Measurements from ENCODE around the gene ALDH1A1. TPM values are rescaled to one million over a fixed set of nuclear protein-coding genes. Genes with fewer than 3 reads are reported as not detected.

Gene ALDH1A1
- total RNA-seq, 4 donors from 2014 or later = 2.9 to 56.6 (median 27.5) TPM

- 81 to 83% methylated on average over 5 of the region's 5 CpGs for WGBS, 2 donors
- intact Hi-C loops (cut with DNase I) = no loop called here
- Histone ChIP-seq H3K4me1 (no peaks in the 10 kb centered on the region), H3K36me3 (no peaks in the 10 kb centered on the region), H3K4me3 (no peak overlapping the region), H3K9me3 (no peaks in the 10 kb centered on the region), H3K27ac (no peak overlapping the region), H3K27me3 (no peaks in the 10 kb centered on the region)
- TF ChIP-seq, protein P1, sequence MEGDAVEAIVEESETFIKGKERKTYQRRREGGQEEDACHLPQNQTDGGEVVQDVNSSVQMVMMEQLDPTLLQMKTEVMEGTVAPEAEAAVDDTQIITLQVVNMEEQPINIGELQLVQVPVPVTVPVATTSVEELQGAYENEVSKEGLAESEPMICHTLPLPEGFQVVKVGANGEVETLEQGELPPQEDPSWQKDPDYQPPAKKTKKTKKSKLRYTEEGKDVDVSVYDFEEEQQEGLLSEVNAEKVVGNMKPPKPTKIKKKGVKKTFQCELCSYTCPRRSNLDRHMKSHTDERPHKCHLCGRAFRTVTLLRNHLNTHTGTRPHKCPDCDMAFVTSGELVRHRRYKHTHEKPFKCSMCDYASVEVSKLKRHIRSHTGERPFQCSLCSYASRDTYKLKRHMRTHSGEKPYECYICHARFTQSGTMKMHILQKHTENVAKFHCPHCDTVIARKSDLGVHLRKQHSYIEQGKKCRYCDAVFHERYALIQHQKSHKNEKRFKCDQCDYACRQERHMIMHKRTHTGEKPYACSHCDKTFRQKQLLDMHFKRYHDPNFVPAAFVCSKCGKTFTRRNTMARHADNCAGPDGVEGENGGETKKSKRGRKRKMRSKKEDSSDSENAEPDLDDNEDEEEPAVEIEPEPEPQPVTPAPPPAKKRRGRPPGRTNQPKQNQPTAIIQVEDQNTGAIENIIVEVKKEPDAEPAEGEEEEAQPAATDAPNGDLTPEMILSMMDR (IDR thresholded peaks at IDR 0.05) = no peak
- TF ChIP-seq POLR2A (IDR thresholded peaks at IDR 0.05) = no peak
- DNase-seq = no peak
Observed at GRCh38 chr9:72907421-72907820, 45.4 kb downstream of the ALDH1A1 start.

DNA sequence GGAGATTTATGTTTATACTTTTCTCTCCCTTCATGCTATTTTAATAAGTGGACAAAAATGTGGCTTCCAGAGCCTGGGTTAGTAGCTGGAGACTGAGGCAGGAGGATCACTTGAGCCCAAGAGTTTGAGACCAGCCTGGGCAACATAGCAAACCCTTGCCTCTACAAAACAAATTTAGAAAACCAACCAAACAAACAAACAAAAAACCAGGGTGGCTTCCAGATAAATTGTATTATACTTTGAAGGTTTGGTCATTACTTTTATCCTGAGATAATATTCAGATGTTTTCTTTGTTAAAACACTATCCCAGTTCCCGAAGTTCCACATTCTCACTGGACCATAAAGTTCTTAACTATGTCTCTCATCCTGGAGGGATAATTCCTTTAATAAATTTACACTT is 46.0 kb downstream of the ALDH1A1 start:
- intact Hi-C loops (cut with DNase I) = no loop called here
- WGBS, 2 donors = 59 to 60% methylated on average over 1 of the region's 1 CpG

DNA sequence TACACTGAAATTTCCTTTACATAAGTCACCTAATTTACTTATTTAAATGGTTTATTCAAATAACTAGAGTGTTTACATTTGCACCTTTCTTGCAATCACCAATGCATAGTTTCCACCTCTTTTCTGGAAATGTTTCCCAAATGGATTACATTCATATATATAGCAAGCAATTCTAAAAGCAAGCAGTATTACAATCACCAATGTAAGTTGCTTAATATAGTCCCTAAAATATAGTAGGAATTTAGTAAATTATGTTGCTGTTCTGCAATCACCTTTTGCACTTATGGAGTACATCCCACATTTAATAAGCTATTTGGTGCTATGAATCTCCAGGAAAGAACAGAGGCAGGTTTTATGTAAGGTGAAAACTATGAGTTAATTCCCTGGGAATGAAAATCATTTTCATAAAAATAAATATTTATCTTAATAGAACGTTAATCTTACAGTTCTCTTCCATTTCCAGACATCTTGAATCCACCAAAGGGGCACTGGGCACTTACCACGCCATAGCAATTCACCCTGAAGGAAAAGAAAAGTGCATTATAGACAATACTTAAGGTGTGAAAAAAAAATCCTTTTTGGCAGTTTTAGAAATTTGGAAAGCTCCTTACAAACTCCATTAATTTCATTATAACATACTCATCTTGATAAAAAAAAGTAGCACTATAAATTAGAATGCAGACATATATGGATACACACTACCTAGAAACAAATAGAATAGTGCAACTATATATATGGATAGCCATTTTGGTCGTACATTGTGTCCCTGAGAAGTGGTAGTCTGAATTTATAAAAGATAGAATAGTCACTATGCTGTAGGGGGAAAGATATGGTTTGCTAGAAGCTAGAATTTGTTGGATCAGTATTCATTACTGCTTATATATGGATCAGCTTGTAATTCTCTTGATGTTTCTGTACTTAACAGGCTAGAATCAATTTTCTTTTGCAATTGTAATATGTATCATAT is 47.1 kb downstream of the ALDH1A1 start:
- intact Hi-C loops (cut with DNase I) = no loop called here
- no peaks in the 10 kb centered on the region for H3K36me3 ChIP-seq
- 58 to 66% methylated on average over 3 of the region's 3 CpGs for WGBS, 2 donors
- no peaks in the 10 kb centered on the region for H3K4me1 ChIP-seq
- no peak overlapping the region for H3K4me3 ChIP-seq
- no peak overlapping the region for H3K27ac ChIP-seq
- no peak for DNase-seq
- H3K9me3 ChIP-seq = no peaks in the 10 kb centered on the region
- TF ChIP-seq POLR2A (IDR thresholded peaks at IDR 0.05) = no peak
- TF ChIP-seq, protein P1 (IDR thresholded peaks at IDR 0.05) = no peak
- H3K27me3 ChIP-seq = no peaks in the 10 kb centered on the region

More for the DNA sequence above, 46.0 kb downstream of the ALDH1A1 start:
- Histone ChIP-seq H3K9me3 (no peaks in the 10 kb centered on the region), H3K27ac (no peak overlapping the region), H3K36me3 (no peaks in the 10 kb centered on the region), H3K27me3 (no peaks in the 10 kb centered on the region), H3K4me1 (no peaks in the 10 kb centered on the region), H3K4me3 (no peak overlapping the region)
- no peak for DNase-seq
- TF ChIP-seq, protein P1 (IDR thresholded peaks at IDR 0.05) = no peak
- no peak for TF ChIP-seq POLR2A (IDR thresholded peaks at IDR 0.05)

DNA sequence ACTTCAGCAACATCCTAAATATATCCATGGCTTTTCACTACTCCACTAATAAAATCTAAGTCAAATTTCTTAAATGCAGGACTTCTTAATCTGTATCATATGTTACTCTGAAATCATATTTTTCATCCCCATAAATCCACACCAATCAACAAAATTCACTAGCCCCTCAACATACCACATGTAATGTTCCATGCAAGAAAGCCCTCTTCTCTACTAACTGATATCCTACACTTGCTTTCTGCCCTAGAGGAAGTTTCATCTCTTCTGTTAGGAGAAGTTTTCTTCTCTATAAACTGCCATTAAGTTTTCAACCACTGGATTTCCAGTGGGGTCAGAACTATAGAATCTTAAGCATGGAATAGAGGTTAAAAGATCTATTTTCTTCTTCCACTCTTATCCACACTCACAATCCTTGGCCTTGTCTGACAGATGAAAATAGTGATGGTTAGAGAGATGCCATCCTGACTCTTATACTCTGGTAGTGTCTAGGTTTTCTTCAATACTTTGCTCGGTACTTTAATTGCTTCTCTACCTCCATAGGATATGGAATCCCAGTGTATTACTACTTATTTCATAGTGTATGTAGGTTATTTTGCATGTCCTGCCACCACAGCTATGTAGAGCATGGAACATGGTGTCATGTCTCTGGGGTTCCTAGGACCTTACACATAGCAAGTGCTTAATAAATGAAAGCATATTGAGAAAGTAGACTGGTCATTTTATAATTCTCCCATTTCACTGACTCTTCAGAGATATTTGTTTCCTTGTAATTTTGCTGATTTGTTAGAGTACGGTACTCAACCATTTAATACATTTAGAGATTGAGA is 48.4 kb downstream of the ALDH1A1 start:
- WGBS, 2 donors = 50 to 52% methylated on average over 2 of the region's 2 CpGs
- intact Hi-C loops (cut with DNase I) = no loop called here
- H3K36me3 ChIP-seq = no peaks in the 10 kb centered on the region
- no peaks in the 10 kb centered on the region for H3K27me3 ChIP-seq
- TF ChIP-seq POLR2A (IDR thresholded peaks at IDR 0.05) = no peak
- TF ChIP-seq, protein P1 (IDR thresholded peaks at IDR 0.05) = no peak
- H3K4me3 ChIP-seq = no peak overlapping the region
- no peak for DNase-seq
- H3K4me1 ChIP-seq = no peaks in the 10 kb centered on the region
- no peaks in the 10 kb centered on the region for H3K9me3 ChIP-seq
- H3K27ac ChIP-seq = no peak overlapping the region

DNA sequence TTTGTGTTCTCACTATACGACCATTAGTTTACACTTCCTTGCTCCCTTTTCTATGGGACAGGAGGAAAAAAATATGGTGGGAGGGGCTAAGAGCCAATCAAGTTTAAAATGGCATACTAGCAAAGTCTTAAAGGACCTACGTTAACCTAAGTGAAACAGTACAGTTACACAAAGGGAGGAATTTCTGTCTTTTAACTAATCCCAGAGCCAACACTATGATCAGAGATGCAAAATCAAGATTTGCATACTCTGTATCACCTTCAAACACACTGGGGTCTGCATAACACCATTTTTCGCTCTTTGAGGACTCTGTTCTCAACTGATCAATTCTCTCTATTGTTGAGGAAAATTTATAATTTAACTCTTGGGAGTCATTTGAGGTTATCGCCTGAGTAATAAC is 49.8 kb downstream of the ALDH1A1 start:
- no peak overlapping the region for H3K27ac ChIP-seq
- DNase-seq = no peak
- H3K36me3 ChIP-seq = no peaks in the 10 kb centered on the region
- H3K4me1 ChIP-seq = no peaks in the 10 kb centered on the region
- no peak for TF ChIP-seq POLR2A (IDR thresholded peaks at IDR 0.05)
- TF ChIP-seq, protein P1 (IDR thresholded peaks at IDR 0.05) = no peak
- intact Hi-C loops (cut with DNase I) = no loop called here
- WGBS, 2 donors = 82 to 94% methylated on average over 4 of the region's 4 CpGs
- H3K4me3 ChIP-seq = no peak overlapping the region
- H3K27me3 ChIP-seq = no peaks in the 10 kb centered on the region
- H3K9me3 ChIP-seq = no peaks in the 10 kb centered on the region

Measured in esophagus squamous epithelium (tissue), 5 donors.